ENCODE measurements around the gene CBFB. TPM values are rescaled to one million over a fixed set of nuclear protein-coding genes. Genes with fewer than 3 reads are reported as not detected.

The CBFB gene
- total and polyA plus RNA-seq, 7 donors: 9.6 to 28.0 (median 21.3) TPM

- TF ChIP-seq POLR2AphosphoS5 (IDR thresholded peaks at IDR 0.05) (no peak), CTCF (IDR thresholded peaks at IDR 0.05) (no peak), POLR2A (IDR thresholded peaks at IDR 0.05) (no peak), EP300 (IDR thresholded peaks at IDR 0.05) (no peak)
- intact Hi-C loops (cut with DNase I): no loop called here
- H3K9me3 ChIP-seq: no peaks in the 10 kb centered on the region
- H3K4me3 ChIP-seq: no peak overlapping the region
- H3K36me3 ChIP-seq: peaks cover 46 to 99% (median 76%) of the 10 kb centered on the region in 4 donors
- WGBS, 2 donors: 94% methylated on average over 9 of the region's 9 CpGs
- H3K4me1 ChIP-seq: no peaks in the 10 kb centered on the region
- H3K27me3 ChIP-seq: no peaks in the 10 kb centered on the region
- H3K27ac ChIP-seq: no peak overlapping the region
- DNase-seq: no peak
These were observed 113.4 kb downstream of the CBFB start for GRCh38 chr16:67142342-67142741.

- 92% methylated on average over 2 of the region's 2 CpGs for WGBS, 2 donors
- Histone ChIP-seq H3K36me3 (peaks cover 43 to 91% (median 64%) of the 10 kb centered on the region in 4 donors), H3K9me3 (no peaks in the 10 kb centered on the region), H3K4me1 (peaks cover 0 to 7% (median 5%) of the 10 kb centered on the region in 4 donors), H3K27me3 (peaks cover 0 to 6% (median 6%) of the 10 kb centered on the region in 3 donors), H3K4me3 (no peak overlapping the region), H3K27ac (no peak overlapping the region)
- TF ChIP-seq CTCF (IDR thresholded peaks at IDR 0.05): no peak
- TF ChIP-seq EP300 (IDR thresholded peaks at IDR 0.05): no peak
- TF ChIP-seq POLR2A (IDR thresholded peaks at IDR 0.05): no peak
- no peak for TF ChIP-seq POLR2AphosphoS5 (IDR thresholded peaks at IDR 0.05)
- no peak for DNase-seq
- intact Hi-C loops (cut with DNase I): no loop called here
These were observed 116.0 kb downstream of the CBFB start for GRCh38 chr16:67144943-67145342.

GRCh38 chr16:67145746-67146145 lies 116.8 kb downstream of the CBFB start:
- 89 to 90% methylated on average over 2 of the region's 2 CpGs for WGBS, 2 donors
- TF ChIP-seq POLR2AphosphoS5 (IDR thresholded peaks at IDR 0.05) (no peak), POLR2A (IDR thresholded peaks at IDR 0.05) (no peak), EP300 (IDR thresholded peaks at IDR 0.05) (no peak), CTCF (IDR thresholded peaks at IDR 0.05) (no peak)
- peaks cover 0 to 14% (median 14%) of the 10 kb centered on the region in 3 donors for H3K27me3 ChIP-seq
- no peak overlapping the region for H3K4me3 ChIP-seq
- no peak overlapping the region for H3K27ac ChIP-seq
- H3K36me3 ChIP-seq: peaks cover 35 to 83% (median 56%) of the 10 kb centered on the region in 4 donors
- DNase-seq: no peak
- peaks cover 0 to 15% (median 12%) of the 10 kb centered on the region in 4 donors for H3K4me1 ChIP-seq
- intact Hi-C loops (cut with DNase I): no loop called here
- no peaks in the 10 kb centered on the region for H3K9me3 ChIP-seq

- H3K9me3 ChIP-seq: no peaks in the 10 kb centered on the region
- H3K27ac ChIP-seq: no peak overlapping the region
- peaks cover 25 to 73% (median 47%) of the 10 kb centered on the region in 4 donors for H3K36me3 ChIP-seq
- H3K27me3 ChIP-seq: peaks cover 0 to 15% (median 14%) of the 10 kb centered on the region in 3 donors
- 88 to 90% methylated on average over 7 of the region's 7 CpGs for WGBS, 2 donors
- no peak for DNase-seq
- TF ChIP-seq POLR2AphosphoS5 (IDR thresholded peaks at IDR 0.05) (no peak), EP300 (IDR thresholded peaks at IDR 0.05) (no peak), CTCF (IDR thresholded peaks at IDR 0.05) (no peak)
- peaks cover 0 to 25% (median 21%) of the 10 kb centered on the region in 4 donors for H3K4me1 ChIP-seq
- H3K4me3 ChIP-seq: no peak overlapping the region
- intact Hi-C loops (cut with DNase I): no loop called here
These were observed 117.8 kb downstream of the CBFB start for GRCh38 chr16:67146523-67147357.
